ENCODE measurements around the gene STPG4.

DNA sequence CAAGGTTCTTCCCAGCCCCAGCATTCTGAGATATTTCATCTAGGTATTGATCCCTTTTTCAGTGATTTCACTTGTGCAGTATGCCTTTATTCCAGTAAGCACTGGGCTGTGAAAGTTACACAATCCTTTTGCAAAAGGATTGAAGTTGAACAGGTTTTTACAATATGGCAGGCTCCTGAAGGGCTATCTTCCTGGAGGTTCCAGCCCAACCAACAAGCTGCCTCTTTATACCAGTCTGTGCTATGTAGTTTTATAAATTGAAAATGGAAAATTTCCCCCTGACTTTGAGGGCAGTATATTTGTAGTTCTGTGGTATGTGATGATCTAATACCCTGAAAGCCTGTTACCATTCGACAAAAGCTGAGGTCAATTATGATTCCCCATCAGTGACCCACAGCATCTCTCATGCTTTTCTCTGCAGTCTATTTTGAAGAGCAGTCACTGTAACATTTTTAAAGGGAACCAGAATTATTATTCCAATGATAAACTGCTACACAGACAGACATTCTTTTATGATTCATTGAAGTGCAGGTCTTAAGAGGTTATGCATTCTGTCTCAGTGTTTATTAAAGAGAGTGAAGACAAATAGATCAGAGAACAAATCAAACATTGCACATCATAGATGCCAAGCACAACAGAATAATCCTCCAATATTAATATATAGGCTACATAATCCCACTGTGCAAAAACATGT is 35.2 kb upstream of the STPG4 start:
- TF ChIP-seq, protein P1, sequence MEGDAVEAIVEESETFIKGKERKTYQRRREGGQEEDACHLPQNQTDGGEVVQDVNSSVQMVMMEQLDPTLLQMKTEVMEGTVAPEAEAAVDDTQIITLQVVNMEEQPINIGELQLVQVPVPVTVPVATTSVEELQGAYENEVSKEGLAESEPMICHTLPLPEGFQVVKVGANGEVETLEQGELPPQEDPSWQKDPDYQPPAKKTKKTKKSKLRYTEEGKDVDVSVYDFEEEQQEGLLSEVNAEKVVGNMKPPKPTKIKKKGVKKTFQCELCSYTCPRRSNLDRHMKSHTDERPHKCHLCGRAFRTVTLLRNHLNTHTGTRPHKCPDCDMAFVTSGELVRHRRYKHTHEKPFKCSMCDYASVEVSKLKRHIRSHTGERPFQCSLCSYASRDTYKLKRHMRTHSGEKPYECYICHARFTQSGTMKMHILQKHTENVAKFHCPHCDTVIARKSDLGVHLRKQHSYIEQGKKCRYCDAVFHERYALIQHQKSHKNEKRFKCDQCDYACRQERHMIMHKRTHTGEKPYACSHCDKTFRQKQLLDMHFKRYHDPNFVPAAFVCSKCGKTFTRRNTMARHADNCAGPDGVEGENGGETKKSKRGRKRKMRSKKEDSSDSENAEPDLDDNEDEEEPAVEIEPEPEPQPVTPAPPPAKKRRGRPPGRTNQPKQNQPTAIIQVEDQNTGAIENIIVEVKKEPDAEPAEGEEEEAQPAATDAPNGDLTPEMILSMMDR (IDR thresholded peaks at IDR 0.05), result no peak
- no peak for TF ChIP-seq POLR2AphosphoS5 (IDR thresholded peaks at IDR 0.05)

All from breast epithelium (tissue), 3 donors.